Measurements from ENCODE around the gene INPP1.
A peak's percentile ranks its signal among the peaks of the same experiment; 100 is the strongest.

Gene INPP1

DNA sequence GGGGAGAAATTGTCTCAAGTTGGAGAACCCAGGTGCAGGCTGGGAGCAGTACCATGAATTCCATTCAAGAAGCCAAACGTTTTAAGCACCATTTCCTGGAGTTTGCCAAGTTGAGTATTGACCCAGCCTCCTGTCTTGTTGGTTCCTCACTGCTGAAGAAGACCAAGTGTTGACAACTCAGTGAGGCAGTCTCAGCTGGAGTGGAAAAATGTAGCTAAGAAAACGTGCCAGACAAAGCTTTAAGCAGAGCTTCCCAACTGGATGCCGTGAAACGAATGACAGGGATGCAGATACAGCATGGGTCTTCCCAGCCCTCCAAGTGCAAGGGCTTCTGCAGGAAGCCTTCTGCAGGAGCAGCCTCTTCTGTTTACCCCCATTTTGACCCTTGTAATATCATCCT is 778 bp upstream of the INPP1 start:
- Histone ChIP-seq H3K4me2 (no peak overlapping the region), H3K27ac (no peak overlapping the region)

GRCh38 chr2:190343089-190343535 is 277 bp upstream of the INPP1 start:
- H3K27ac ChIP-seq, result peak overlapping the region; percentile 62

More for the DNA sequence above, 778 bp upstream of the INPP1 start:
- Histone ChIP-seq H3K27me3 (peaks cover 10% of the 10 kb centered on the region; the same call in 1 of the 2 replicates), H3K4me3 (no peak overlapping the region), H3K9ac (no peak overlapping the region), H4K20me1 (no peaks in the 10 kb centered on the region), H3K36me3 (no peaks in the 10 kb centered on the region), H3K4me1 (peaks cover 18% of the 10 kb centered on the region), H3K9me3 (no peaks in the 10 kb centered on the region)
- no peak for TF ChIP-seq Cebpa-rat (IDR thresholded peaks at IDR 0.05)

DNA sequence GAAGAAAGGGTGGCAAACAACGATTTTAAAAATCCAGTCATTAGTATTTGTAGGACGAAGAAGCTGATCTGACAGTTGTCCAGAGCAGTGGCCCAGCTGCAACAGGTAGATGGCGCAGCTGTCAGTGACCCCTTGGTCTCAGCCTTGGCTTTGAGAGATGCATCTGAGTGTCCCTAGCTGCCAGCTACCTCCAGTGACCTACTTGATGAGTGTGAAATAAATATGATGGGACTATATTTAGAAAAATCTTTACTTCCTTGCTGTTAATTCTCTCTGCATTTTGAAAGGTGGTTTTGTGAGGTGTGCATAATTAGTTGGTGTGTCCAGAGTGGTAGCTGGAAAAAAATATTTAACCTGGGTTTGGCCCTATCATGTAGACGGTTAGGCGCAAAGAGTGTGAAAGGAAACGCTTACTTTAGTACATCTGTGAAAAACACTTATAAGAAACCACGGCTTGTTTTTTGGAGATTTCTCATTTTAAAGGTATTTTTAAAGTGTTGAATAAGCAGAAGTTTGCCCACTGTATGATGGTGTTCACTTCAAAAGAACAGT is 963 bp downstream of the INPP1 start:
- no peaks in the 10 kb centered on the region for H3K36me3 ChIP-seq
- no peaks in the 10 kb centered on the region for H3K9me3 ChIP-seq
- H3K4me1 ChIP-seq, result peaks cover 18% of the 10 kb centered on the region
- no peaks in the 10 kb centered on the region for H4K20me1 ChIP-seq
- peak overlapping the region; percentile 99 for H3K4me2 ChIP-seq
- peak overlapping the region; percentile 74 for H3K9ac ChIP-seq
- peaks cover 10% of the 10 kb centered on the region; the same call in 1 of the 2 replicates for H3K27me3 ChIP-seq
- peak overlapping the region; percentile 76 for H3K4me3 ChIP-seq
- peak overlapping the region; percentile 62 for H3K27ac ChIP-seq
- TF ChIP-seq Cebpa-rat (IDR thresholded peaks at IDR 0.05), result no peak

More at GRCh38 chr2:190343089-190343535, 277 bp upstream of the INPP1 start:
- Histone ChIP-seq H3K4me2 (peak overlapping the region; percentile 99), H3K9ac (peak overlapping the region; percentile 74), H4K20me1 (no peaks in the 10 kb centered on the region), H3K4me3 (peak overlapping the region; percentile 76), H3K36me3 (no peaks in the 10 kb centered on the region), H3K27me3 (peaks cover 10% of the 10 kb centered on the region; the same call in 1 of the 2 replicates), H3K9me3 (no peaks in the 10 kb centered on the region), H3K4me1 (peaks cover 18% of the 10 kb centered on the region)
- no peak for TF ChIP-seq Cebpa-rat (IDR thresholded peaks at IDR 0.05)

- Histone ChIP-seq H4K20me1 (no peaks in the 10 kb centered on the region), H3K4me3 (no peak overlapping the region), H3K9me3 (no peaks in the 10 kb centered on the region), H3K4me1 (no peaks in the 10 kb centered on the region), H3K27ac (no peak overlapping the region), H3K27me3 (no peaks in the 10 kb centered on the region), H3K9ac (no peak overlapping the region), H3K36me3 (no peaks in the 10 kb centered on the region), H3K4me2 (no peak overlapping the region)
- no peak for TF ChIP-seq Cebpa-rat (IDR thresholded peaks at IDR 0.05)
These were observed 7.0 kb downstream of the INPP1 start for GRCh38 chr2:190350371-190350770.

- TF ChIP-seq Cebpa-rat (IDR thresholded peaks at IDR 0.05), result no peak
- Histone ChIP-seq H3K4me1 (no peaks in the 10 kb centered on the region), H3K27ac (no peak overlapping the region), H3K36me3 (no peaks in the 10 kb centered on the region), H3K4me2 (no peak overlapping the region), H3K9ac (no peak overlapping the region), H4K20me1 (no peaks in the 10 kb centered on the region), H3K9me3 (no peaks in the 10 kb centered on the region), H3K27me3 (no peaks in the 10 kb centered on the region), H3K4me3 (no peak overlapping the region)
These were observed 8.6 kb downstream of the INPP1 start for GRCh38 chr2:190351955-190352354.

DNA sequence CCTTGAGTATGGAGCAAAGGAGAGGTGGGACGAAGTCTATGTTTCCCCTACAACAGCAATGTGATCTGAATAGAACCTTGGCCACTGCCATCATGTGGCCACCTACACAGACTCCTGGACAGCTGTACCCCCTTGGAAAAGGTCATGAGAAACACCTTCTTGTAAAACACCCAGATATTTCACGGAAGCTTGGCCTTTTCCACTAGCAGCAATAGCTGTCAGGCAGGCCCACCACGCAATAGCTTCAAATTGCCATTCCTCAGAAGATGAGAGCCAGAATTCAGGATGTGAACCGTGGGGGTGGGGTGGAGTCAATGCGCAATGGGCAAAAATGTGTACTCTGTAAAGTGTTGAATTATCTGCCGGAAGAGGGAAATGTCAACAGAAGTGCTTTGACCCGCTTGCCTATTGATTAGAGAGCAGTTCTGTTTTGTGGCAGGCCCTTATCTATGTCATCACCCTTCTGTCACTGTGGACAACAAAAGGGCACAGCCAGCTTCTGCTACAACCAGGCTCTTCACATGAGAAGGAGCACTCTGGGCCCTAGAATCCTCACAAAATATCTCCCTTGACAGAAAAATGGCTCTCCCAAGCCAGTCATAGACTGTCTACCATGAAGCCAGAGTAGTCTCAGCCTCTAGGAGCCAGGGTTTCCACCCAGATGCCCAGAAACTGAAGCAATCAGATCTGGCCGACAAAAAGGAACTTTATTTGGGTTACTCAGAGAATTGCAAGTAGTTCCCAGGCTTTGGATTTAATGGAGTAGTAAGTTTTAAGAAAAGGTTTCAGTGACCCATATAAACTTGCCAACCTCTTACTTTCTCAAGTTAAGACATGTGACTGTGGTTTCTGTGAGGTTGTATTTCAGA is 9.5 kb downstream of the INPP1 start:
- Histone ChIP-seq H3K27ac (no peak overlapping the region), H4K20me1 (no peaks in the 10 kb centered on the region), H3K27me3 (no peaks in the 10 kb centered on the region), H3K4me3 (no peak overlapping the region), H3K4me1 (no peaks in the 10 kb centered on the region), H3K36me3 (no peaks in the 10 kb centered on the region), H3K9me3 (no peaks in the 10 kb centered on the region), H3K4me2 (no peak overlapping the region), H3K9ac (no peak overlapping the region)
- no peak for TF ChIP-seq Cebpa-rat (IDR thresholded peaks at IDR 0.05)

- TF ChIP-seq Cebpa-rat (IDR thresholded peaks at IDR 0.05), result no peak
- H3K9ac ChIP-seq, result no peak overlapping the region
These were observed 10.1 kb downstream of the INPP1 start for GRCh38 chr2:190353537-190353899.

GRCh38 chr2:190354003-190354690 is 10.8 kb downstream of the INPP1 start:
- H3K36me3 ChIP-seq, result no peaks in the 10 kb centered on the region
- no peaks in the 10 kb centered on the region for H3K9me3 ChIP-seq
- H3K4me3 ChIP-seq, result no peak overlapping the region
- H3K27ac ChIP-seq, result no peak overlapping the region
- no peak for TF ChIP-seq Cebpa-rat (IDR thresholded peaks at IDR 0.05)
- H3K9ac ChIP-seq, result no peak overlapping the region
- H4K20me1 ChIP-seq, result no peaks in the 10 kb centered on the region
- no peaks in the 10 kb centered on the region for H3K27me3 ChIP-seq
- H3K4me1 ChIP-seq, result no peaks in the 10 kb centered on the region
- H3K4me2 ChIP-seq, result no peak overlapping the region

More at GRCh38 chr2:190353537-190353899, 10.1 kb downstream of the INPP1 start:
- Histone ChIP-seq H3K4me1 (no peaks in the 10 kb centered on the region), H3K4me2 (no peak overlapping the region), H4K20me1 (no peaks in the 10 kb centered on the region), H3K4me3 (no peak overlapping the region), H3K9me3 (no peaks in the 10 kb centered on the region), H3K36me3 (no peaks in the 10 kb centered on the region), H3K27ac (no peak overlapping the region), H3K27me3 (no peaks in the 10 kb centered on the region)

DNA sequence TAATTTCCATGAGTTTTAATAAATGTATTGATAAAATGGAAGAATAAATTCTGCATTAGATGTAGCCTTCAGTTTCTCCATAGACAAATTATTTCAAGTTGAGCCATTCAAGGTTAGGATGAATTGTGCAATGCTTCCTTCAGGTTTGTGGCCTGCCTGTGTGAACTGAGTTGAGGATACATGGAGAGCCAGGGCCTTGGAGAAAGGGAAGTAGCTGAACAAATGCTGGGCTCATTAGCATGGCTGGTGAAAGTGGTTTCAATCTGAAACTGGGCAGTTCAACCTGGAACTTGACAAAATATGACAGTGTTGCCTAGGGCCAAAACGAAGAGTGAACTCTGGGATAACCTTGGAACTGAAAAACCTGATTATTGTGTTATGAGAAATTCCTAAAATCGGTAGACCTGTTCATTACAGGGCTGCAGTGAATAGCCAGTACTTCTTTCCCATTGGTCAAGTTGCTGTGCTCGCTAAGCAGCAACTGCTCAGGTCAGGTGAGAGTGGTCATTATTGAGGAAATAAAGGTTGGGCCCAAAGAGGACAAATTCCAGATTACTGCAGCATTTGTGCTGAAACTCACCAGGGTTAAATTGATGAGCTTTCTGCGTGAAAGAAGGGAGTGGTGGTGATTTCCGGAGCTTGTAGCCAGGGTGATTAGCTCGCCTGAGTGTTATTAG is 12.7 kb downstream of the INPP1 start:
- H3K9ac ChIP-seq, result no peak overlapping the region
- H3K36me3 ChIP-seq, result no peaks in the 10 kb centered on the region
- TF ChIP-seq Cebpa-rat (IDR thresholded peaks at IDR 0.05), result no peak
- no peak overlapping the region for H3K27ac ChIP-seq
- H3K4me2 ChIP-seq, result no peak overlapping the region
- no peak overlapping the region for H3K4me3 ChIP-seq
- no peaks in the 10 kb centered on the region for H3K27me3 ChIP-seq
- H3K4me1 ChIP-seq, result peaks cover 9% of the 10 kb centered on the region
- H3K9me3 ChIP-seq, result no peaks in the 10 kb centered on the region
- H4K20me1 ChIP-seq, result no peaks in the 10 kb centered on the region

All from BLaER1 (cell line).